Ishikawa (cell line): ENCODE data around the gene PREX1.

Source experiments
- CEBPB ChIP-seq: IDR thresholded peaks from 2 replicates; pipeline ENCODE4 v1.6.1; 2012
- CREB1 ChIP-seq: IDR thresholded peaks from 2 replicates; pipeline ENCODE4 v1.6.1; 2012; ENCODE audit warnings: low read depth
- EGR1 ChIP-seq: IDR thresholded peaks from 2 replicates; pipeline ENCODE4 v1.6.1; 2012
- RAD21 ChIP-seq: IDR thresholded peaks from 2 replicates; pipeline ENCODE4 v1.6.1; 2012; ENCODE audit warnings: low read depth
- TAF1 ChIP-seq: IDR thresholded peaks from 2 replicates; pipeline ENCODE4 v1.6.1; 2012; ENCODE audit warnings: low read depth, mild to moderate bottlenecking
- TEAD4 ChIP-seq: IDR thresholded peaks from 2 replicates; pipeline ENCODE4 v1.6.1; 2012
- USF1 ChIP-seq: IDR thresholded peaks from 2 replicates; pipeline ENCODE4 v1.6.1; 2012
- YY1 ChIP-seq: IDR thresholded peaks from 2 replicates; pipeline ENCODE4 v1.6.1; 2012; ENCODE audit warnings: low read depth
- TF ChIP-seq, protein P1 (sequence below): IDR thresholded peaks from 2 replicates; pipeline ENCODE4 v1.6.1; 2012; ENCODE audit warnings: low read depth, mild to moderate bottlenecking

- no peak for TF ChIP-seq TEAD4
- TF ChIP-seq TAF1: no peak
- no peak for TF ChIP-seq CEBPB
- TF ChIP-seq, protein P1, sequence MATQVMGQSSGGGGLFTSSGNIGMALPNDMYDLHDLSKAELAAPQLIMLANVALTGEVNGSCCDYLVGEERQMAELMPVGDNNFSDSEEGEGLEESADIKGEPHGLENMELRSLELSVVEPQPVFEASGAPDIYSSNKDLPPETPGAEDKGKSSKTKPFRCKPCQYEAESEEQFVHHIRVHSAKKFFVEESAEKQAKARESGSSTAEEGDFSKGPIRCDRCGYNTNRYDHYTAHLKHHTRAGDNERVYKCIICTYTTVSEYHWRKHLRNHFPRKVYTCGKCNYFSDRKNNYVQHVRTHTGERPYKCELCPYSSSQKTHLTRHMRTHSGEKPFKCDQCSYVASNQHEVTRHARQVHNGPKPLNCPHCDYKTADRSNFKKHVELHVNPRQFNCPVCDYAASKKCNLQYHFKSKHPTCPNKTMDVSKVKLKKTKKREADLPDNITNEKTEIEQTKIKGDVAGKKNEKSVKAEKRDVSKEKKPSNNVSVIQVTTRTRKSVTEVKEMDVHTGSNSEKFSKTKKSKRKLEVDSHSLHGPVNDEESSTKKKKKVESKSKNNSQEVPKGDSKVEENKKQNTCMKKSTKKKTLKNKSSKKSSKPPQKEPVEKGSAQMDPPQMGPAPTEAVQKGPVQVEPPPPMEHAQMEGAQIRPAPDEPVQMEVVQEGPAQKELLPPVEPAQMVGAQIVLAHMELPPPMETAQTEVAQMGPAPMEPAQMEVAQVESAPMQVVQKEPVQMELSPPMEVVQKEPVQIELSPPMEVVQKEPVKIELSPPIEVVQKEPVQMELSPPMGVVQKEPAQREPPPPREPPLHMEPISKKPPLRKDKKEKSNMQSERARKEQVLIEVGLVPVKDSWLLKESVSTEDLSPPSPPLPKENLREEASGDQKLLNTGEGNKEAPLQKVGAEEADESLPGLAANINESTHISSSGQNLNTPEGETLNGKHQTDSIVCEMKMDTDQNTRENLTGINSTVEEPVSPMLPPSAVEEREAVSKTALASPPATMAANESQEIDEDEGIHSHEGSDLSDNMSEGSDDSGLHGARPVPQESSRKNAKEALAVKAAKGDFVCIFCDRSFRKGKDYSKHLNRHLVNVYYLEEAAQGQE: no peak
- no peak for TF ChIP-seq RAD21
- TF ChIP-seq CREB1: no peak
- no peak for TF ChIP-seq USF1
- TF ChIP-seq YY1: no peak
- no peak for TF ChIP-seq EGR1
These were observed 150.9 kb downstream of the PREX1 start for GRCh38 chr20:48676795-48677460.
